GM21360 (cell line): ENCODE results near the gene ERP27.

ENCODE experiments used
- ATAC-seq: cut with Tn5 transposase; IDR thresholded peaks from one replicate; pipeline ENCODE4 v1.9.1; 2021; ENCODE audit warnings: mild to moderate bottlenecking, moderate library complexity; ENCODE audit not compliant: unreplicated experiment

The ERP27 gene

DNA sequence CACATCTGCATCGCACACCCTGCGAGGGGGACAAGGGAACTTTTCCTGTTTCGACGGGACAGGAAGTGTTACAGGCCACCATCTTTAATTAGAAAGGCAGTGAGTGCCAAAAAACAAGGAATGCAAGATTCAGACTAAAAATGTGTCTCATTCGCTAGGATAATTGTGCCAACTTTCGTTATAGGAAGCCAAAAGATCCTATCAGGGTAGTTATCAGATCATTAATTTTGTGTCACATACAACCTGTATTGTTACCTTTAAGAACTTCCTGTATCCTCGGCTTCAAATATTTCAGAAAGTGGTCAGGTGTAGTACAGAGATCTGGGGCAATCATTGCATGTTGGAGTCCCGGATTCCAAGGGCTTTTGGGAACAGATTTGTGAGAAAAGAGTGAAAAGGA is 33.5 kb downstream of the ERP27 start:
- ATAC-seq, result no peak

DNA sequence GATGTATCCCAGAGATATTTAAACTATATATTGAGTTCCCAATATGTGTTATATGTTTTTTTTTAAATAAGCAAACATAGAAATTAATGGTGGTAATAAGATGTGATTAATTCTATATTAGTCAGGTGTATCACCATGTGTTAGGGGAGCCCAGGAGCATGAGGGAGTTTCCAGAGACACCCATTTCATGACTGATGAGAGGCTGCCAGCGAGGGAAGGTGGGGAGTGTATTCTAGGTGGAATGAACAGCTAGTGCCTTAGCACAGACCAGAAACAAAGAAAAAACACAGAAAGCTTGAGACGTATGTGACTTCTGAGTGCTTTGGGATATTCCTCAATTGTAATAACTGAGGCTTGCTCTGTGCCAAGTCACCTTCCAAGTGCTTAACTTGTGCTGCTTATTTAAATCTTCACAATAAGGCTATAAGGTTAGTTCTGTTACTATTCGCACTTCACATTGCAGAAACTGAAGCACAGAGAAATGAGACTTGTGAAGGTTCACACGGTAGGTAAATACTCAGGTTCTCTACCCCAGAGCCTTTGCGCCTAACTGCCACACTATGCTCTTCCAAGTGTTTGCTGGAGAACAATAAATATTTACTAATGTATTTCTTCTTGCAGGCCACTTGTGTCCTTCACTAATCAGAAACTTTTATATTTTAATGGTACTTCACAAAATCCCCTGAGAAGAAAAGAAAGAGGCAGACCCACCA is 34.8 kb downstream of the ERP27 start:
- no peak for ATAC-seq

- no peak for ATAC-seq
Measured at GRCh38 chr12:14902465-14902864, 35.9 kb downstream of the ERP27 start.

GRCh38 chr12:14901228-14901562 is 37.1 kb downstream of the ERP27 start:
- ATAC-seq, result no peak

- no peak for ATAC-seq
Measured at GRCh38 chr12:14900521-14901227, 37.7 kb downstream of the ERP27 start.

- no peak for ATAC-seq
Measured at GRCh38 chr12:14896521-14897169, 41.7 kb downstream of the ERP27 start.

DNA sequence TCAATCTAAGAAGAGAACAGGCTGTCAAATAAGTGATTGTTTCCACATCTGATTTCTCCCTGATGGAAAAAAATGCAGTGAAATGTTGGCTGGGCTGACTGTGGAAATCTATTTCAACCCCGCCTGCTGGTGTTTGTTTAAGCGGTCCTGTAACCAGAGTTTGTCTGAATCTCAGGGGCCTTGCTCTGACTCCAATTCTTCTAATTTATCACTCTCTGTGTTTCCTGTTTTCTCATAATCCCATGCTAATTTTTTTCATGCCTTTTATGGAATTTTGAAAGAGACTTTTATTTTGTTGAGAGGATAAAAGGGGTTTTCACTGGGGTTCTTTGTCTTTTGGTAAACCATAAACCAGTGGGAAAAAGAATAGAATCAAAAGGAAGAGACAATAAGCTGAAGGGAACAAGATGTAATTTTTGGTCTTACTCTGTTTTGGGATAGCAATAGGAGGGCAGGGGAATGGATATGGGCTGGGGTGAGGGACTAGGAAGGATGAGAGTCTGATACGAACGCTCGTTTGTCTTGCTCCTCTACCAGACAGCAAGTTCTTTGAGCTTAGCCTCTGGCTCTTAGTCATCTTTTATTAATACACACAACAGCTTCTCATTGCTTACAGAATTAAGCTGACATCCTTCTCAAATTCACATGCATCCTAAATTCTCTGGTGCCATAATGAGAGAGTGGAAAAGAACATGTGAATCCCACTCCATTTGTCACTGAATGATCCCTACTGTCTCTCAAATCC is 44.7 kb downstream of the ERP27 start:
- no peak for ATAC-seq

- no peak for ATAC-seq
Measured at GRCh38 chr12:14892726-14893505, 45.4 kb downstream of the ERP27 start.

DNA sequence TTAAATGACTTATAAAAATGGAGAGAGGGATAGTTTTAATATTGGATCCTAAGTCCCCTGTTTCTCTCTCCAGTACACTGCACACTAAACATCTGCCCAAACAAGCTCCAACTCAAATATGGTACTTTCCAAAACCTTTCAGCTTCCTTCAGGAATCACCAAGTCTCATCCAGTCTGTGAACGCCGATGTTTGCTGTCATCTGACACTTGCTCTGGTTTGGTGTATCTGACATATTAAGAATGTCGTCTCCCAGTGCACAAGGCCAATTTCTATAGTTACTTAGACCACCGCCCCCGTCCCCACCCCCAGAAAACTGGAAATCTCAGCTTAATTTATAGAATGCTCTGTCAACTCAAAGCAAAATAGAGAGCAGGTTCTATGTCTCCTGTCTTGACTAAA is 47.6 kb downstream of the ERP27 start:
- ATAC-seq, result no peak

DNA sequence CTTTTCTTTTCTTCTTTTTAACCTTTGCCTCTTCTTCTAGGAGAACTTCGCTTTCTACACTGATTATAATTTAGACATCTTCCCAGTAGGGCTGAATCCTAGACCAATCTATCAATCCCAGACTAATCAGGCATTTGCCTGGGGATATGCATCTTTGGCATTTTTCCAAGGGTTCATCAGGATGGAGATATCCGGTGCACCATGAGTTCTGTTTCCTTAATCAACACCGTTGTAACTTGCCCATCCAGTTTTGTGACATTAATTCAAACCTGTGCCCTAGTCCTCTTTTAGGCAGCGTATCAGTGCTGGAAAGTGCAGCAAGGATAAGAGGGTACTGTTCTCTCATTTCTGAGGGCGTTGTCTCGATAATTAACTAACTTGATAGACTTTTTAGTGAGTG is 52.1 kb downstream of the ERP27 start:
- no peak for ATAC-seq

GRCh38 chr12:14885718-14886221 is 52.6 kb downstream of the ERP27 start, which contains the start of gene MGP:
MGP (minus strand) TSS chr12:14885854; CDS start chr12:14885791, 63 bp downstream.
- ATAC-seq, result no peak

DNA sequence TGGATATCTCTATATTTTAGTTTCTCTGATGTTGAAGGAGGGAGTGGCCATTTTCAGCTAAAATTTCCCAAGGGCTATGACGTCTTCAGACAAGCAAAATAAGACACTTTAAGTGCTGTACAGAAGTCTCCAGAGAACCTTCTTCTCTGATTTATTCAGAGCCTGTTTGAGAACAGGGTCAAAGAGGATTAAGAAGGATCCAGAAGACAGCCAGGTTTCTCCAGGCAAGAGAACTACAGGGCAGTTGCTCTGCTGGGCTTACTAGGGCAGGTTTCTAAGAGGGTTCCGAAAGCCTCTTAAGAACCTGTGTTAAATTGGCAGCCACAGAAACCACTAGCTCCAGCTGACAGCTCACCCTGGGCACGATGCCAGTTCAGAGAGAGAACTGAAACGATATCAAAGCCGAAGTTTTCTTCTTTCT is 53.9 kb downstream of the ERP27 start:
- ATAC-seq, result peak; percentile 97

GRCh38 chr12:14883686-14884085 is 54.7 kb downstream of the ERP27 start:
- no peak for ATAC-seq

DNA sequence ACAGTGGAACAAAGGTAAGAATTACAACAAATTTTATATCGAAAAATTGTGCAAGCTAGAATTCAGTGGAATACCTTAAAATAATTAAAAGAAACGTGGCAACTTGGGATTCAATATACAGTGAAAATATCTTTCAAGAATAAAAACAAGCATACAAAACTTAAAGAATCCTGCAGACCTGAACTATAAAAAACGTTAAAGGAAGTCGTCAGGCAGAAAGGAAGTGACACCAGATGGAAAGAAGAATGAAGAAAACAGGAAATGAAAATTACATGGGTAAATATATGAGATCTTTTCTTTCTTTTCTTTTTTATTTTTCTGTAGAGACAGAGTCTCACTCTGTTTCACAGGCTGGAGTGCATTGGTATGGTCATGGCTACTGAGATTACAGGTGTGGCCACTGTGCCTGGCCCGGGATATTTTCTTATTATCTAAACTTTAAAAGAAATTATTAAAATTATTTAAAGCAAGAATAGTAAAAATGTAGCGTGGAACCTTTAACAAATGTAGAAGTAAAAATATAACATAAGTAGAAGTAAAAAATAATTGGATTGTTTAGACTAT is 57.4 kb downstream of the ERP27 start:
- ATAC-seq, result no peak

GRCh38 chr12:14879222-14879933 is 59.0 kb downstream of the ERP27 start:
- no peak for ATAC-seq

DNA sequence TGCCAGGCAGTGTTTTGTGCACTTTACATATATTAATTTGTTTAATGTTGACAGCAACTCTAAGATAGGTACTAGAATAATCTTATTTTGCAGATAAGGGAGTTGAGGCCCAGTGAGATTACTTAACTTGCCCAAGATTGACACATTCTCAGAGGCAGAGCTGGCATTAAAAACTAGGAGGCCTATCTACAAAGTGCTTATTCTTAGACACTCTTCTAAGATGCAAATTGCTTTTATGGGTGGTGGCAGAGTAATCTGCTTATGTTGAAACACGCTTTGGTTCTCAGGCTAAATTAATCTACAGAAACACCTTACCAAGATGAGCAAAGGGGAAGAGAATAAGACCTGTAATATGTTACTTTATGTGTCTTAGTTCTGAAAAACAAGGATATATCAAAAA is 59.8 kb downstream of the ERP27 start:
- no peak for ATAC-seq

- no peak for ATAC-seq
Measured at GRCh38 chr12:14876833-14877232, 61.5 kb downstream of the ERP27 start.

DNA sequence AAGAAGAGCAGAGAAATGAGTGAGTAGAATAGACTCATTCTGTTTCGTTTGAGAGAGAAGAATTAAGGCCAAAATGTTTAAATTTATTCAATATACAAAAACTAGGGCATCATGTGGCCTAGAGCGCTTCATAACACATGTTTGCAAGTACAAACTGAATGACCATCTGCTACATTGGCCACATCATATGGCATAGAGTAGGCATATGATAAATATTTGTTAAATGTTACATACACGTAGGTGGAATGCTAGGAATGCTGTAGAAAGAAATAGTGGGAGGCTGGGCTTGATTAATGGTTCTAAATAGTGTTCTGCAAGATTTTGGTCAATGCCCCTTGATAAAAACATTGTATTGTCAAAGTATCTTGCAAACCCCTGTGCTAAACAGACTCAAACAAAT is 63.5 kb downstream of the ERP27 start:
- ATAC-seq, result no peak

GRCh38 chr12:14873440-14874185 is 64.7 kb downstream of the ERP27 start:
- ATAC-seq, result no peak
